HEK293T (cell line): ENCODE data around the gene MARCHF7.

Experiments
- BHLHE40 ChIP-seq: fragments of 450-650 bp; IDR thresholded peaks from 2 replicates; pipeline ENCODE4 v1.6.1; 2016; ENCODE audit warnings: mild to moderate bottlenecking, moderate library complexity, borderline replicate concordance
- ELF4 ChIP-seq: fragments of 450-650 bp; IDR thresholded peaks from 2 replicates; pipeline ENCODE4 v1.6.1; 2017; ENCODE audit warnings: antibody characterized with exemption
- FOXA1 ChIP-seq: fragments of 450-650 bp; IDR thresholded peaks from 2 replicates; pipeline ENCODE4 v1.6.1; 2016; ENCODE audit warnings: mild to moderate bottlenecking
- NFRKB ChIP-seq: fragments of 450-650 bp; IDR thresholded peaks from 2 replicates; pipeline ENCODE4 v1.6.1; 2016; ENCODE audit warnings: mild to moderate bottlenecking, moderate library complexity
- SP1 ChIP-seq: fragments of 450-650 bp; IDR thresholded peaks from 2 replicates; pipeline ENCODE4 v1.6.1; 2017
- TF ChIP-seq, protein P1 (sequence below): fragments of 450-650 bp; IDR thresholded peaks from 2 replicates; pipeline ENCODE4 v1.6.1; 2016

DNA sequence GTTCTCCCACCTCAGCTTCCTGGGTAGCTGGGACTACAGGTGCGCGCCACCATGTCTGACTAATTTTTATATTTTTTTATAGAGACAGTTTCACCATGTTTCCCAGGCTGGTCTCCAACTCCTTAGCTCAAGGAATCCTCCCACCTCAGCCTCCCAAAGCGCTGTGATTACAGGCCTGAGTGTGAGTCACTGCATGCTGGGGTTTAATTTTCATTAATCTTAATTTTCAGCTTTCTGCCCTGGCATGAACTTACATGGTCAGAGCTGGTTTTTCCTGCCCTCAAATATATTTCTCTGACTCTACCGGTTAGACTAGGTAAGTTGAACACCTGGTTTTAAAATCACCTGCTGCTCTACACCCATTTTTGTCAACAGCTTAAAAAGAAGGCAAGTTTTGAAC, 3.1 kb downstream of the MARCHF7 start:
- TF ChIP-seq SP1: no peak
- no peak for TF ChIP-seq ELF4
- no peak for TF ChIP-seq FOXA1
- no peak for TF ChIP-seq NFRKB
- no peak for TF ChIP-seq BHLHE40
- TF ChIP-seq, protein P1, sequence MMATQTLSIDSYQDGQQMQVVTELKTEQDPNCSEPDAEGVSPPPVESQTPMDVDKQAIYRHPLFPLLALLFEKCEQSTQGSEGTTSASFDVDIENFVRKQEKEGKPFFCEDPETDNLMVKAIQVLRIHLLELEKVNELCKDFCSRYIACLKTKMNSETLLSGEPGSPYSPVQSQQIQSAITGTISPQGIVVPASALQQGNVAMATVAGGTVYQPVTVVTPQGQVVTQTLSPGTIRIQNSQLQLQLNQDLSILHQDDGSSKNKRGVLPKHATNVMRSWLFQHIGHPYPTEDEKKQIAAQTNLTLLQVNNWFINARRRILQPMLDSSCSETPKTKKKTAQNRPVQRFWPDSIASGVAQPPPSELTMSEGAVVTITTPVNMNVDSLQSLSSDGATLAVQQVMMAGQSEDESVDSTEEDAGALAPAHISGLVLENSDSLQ: no peak
